AG09309 (cell line): ENCODE results near the gene MYOF.
"Not testable (repeated sequence)": the region's sequence is repeated elsewhere in the genome, so short reads cannot be mapped to it uniquely, and the experiment has no call there.

ENCODE experiments used
- DNase-seq: peaks from one replicate; pipeline ENCODE4 v3.0.0-alpha.2; 2010; ENCODE audit warnings: low read depth
- H3K4me3 ChIP-seq: 2 replicates; pipeline ENCODE4 v1.5.1; 2011; ENCODE audit warnings: mild to moderate bottlenecking, low read depth, low read length, moderate library complexity; ENCODE audit not compliant: control insufficient read depth
- TF ChIP-seq, protein P1 (sequence below): IDR thresholded peaks from 2 replicates; pipeline ENCODE4 v1.5.1; 2011; ENCODE audit warnings: mild to moderate bottlenecking, low read depth, low read length, inconsistent platforms; ENCODE audit not compliant: insufficient read depth, control insufficient read depth; ENCODE audit errors: missing control alignments

The MYOF gene

DNA sequence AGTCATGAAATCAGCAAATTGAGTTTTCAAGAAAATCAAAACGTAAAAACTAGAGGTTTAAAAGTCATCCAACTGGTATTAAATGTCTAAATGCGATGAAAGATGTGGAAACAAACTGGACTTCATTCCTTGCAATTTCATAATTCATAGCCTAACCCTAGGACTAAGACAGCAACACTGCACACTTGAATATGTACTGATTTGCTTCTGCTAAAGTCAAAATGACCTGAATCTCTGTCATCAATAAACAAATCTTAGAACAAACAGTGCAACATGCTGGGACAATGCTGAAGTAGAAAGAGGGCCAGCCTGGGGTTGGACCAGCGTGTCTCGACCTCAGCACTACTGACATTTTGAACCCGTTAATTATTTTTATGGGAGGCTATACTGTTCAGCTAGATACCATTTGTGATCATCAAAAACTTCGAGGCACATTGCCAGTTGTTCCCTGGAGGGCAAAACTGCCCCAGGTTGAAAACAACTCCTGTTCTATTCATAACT lies 47.1 kb downstream of the MYOF start:
- DNase-seq, result no peak
- TF ChIP-seq, protein P1, sequence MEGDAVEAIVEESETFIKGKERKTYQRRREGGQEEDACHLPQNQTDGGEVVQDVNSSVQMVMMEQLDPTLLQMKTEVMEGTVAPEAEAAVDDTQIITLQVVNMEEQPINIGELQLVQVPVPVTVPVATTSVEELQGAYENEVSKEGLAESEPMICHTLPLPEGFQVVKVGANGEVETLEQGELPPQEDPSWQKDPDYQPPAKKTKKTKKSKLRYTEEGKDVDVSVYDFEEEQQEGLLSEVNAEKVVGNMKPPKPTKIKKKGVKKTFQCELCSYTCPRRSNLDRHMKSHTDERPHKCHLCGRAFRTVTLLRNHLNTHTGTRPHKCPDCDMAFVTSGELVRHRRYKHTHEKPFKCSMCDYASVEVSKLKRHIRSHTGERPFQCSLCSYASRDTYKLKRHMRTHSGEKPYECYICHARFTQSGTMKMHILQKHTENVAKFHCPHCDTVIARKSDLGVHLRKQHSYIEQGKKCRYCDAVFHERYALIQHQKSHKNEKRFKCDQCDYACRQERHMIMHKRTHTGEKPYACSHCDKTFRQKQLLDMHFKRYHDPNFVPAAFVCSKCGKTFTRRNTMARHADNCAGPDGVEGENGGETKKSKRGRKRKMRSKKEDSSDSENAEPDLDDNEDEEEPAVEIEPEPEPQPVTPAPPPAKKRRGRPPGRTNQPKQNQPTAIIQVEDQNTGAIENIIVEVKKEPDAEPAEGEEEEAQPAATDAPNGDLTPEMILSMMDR, result no peak
- no peak overlapping the region for H3K4me3 ChIP-seq

DNA sequence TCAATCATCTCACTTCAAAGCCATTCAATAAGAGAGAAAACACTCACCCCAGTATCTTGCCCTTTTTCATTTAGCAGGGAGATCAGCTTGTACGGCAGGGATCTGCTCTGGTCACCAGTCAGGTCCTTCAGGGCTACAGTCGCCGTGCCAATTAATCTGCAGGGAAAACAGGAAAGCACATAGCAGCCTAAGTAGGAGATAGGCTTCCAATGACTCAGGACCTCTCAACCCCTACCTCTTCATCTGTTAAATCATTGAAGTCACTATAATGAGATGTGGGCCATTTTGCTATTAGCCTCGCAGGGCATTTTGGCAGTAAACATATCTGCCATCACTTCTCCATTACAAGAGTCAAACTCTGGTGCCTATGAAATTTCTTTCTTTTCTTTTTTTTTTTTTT lies 50.8 kb downstream of the MYOF start:
- TF ChIP-seq, protein P1, result no peak
- no peak overlapping the region for H3K4me3 ChIP-seq
- DNase-seq, result no peak

DNA sequence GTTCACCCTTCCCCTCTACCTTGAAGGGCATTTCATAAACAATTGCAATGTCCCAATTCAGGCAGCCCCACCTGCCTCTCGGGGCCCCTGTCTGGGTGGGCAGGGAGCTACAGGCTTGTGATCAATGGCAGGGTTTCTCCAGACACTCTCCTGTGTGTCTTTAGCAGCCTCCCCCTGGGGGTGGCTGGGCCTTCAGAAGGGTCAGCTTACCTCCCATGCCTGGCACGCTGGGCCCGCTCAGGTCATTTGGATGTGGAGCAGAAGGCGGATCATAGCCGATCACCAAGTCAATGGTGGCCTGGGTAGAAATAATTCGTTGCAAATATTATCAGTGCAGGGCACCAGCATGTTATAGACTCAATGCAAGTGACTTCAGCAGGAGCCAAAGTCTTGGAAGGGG lies 56.3 kb downstream of the MYOF start:
- TF ChIP-seq, protein P1, result no peak
- H3K4me3 ChIP-seq, result no peak overlapping the region
- DNase-seq, result no peak

DNA sequence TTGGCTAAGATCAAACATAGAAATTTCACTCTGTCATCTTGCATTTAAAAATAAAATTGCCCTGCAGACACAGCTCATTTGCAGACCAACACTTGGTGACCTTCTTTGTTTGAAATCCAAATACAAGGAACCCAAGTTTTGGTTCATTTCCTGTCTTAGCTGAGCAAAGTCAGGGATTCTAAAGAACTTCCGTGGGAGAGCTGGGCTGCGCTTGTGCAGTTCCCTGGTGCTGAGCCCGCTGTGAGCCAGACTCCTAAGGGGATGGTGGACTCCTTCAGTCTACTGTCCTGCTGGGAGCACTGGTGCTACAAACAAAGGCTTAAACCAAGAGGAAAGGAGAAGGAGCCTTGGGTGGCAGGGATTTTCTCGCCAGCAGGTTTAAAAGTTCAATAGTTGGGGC lies 60.0 kb downstream of the MYOF start:
- no peak overlapping the region for H3K4me3 ChIP-seq
- TF ChIP-seq, protein P1, result no peak
- DNase-seq, result no peak

DNA sequence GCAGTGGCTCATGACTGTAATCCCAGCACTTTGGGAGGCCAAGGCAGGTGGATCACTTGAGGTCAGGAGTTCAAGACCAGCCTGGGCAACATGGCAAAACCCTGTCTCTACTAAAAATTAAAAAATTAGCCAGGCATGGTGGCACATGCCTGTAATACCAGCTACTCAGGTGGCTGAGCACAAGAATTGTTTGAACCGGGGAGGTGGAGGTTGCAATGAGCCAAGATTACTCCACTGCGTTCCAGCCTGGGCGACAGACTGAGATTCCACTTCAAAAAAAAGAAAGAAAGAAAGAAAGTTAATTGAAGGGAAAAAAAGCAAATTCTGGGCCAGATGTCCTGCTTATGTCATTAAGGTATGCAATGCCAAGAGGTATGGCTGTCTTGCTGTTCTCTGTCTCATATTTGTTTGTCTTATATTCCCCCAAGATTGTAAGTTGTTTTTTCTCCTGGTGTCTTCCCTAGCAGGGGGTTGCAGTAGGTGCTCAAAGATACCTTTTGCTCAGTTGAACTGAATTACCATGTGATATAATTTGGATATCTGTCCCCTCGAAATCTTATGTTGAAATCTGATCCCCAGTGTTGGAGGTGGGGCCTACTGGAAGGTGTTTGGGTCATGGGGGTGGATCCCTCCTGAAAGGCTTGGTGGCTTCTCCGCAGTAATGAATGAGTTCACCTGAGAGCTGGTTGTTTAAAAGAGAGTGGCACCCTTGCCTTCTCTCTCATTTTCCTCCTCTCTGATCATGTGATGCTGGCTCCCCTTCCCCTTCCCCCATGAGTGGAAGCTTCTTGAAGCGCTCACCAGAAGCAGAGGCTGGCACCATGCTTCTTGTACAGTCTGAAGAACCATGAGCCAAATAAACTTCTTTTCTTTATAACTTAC lies 60.9 kb downstream of the MYOF start:
- H3K4me3 ChIP-seq, result no peak overlapping the region
- DNase-seq, result no peak
- TF ChIP-seq, protein P1, result no peak

DNA sequence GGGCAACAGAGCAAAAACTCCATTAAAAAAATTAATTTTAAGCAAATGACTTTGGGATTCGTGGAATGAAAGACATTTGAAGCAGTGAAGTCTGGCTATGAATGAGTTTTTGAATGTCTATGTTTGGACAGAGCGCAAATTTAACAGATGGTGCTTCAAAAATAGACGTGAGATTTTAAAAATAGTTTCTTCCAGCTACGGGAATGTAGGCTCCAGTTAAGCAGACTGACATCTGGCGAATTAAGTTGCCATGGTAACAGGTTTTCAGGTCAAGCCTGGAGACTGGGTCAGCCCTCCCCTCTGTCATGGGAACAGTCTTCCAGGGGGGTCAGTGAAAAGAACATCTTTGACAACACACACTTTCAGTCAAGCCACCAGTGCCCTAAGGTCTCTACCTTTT lies 62.0 kb downstream of the MYOF start:
- DNase-seq, result no peak
- H3K4me3 ChIP-seq, result no peak overlapping the region
- TF ChIP-seq, protein P1, result no peak

DNA sequence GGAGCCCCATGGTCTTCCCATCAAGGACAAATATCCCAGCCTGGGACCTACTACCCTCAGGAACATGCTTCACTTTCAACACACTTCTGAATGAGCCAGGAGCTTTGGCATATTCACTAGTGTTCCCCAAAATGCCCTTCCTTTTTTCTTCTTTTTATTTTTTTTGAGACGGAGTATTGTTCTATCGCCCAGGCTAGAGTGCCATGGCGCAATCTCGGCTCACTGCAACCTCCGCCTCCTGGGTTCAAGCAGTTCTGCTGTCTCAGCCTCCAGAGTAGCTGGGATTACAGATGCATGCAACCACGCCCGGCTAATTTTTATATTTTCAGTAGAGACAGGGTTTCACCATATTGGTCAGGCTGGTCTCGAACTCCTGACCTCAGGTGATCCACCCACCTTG lies 63.1 kb downstream of the MYOF start:
- not testable (repeated sequence) for DNase-seq, H3K4me3 ChIP-seq
